Adrenal gland (tissue), 12 donors: Measurements from ENCODE around the gene KIDINS220. TPM values are rescaled to one million over a fixed set of nuclear protein-coding genes. Genes with fewer than 3 reads are reported as not detected.

Experiments used
- DNase-seq, 7 donors: peaks; one replicate each; pipeline ENCODE4 v3.0.0-alpha.2; 2019 to 2020
- H3K27ac ChIP-seq, 5 donors: fragments of 200-600 bp; sonication (generic) in 4 of 5; 1 replicate in 3 of 5; 2 replicates in 2 of 5; pipeline versions ENCODE4 v1.5.1 to v1.8.0; 2016 to 2020; ENCODE audit warnings: mild to moderate bottlenecking in 1 of 5
- H3K27me3 ChIP-seq: fragments of 200-600 bp; 2 replicates; pipeline ENCODE4 v1.8.0; 2021
- H3K36me3 ChIP-seq, 2 donors: fragments of 200-600 bp; replicated peaks in 1 of 2; 1 replicate in 1 of 2; 2 replicates in 1 of 2; pipeline versions ENCODE4 v1.5.1 to v1.8.0; 2018 to 2022
- H3K4me1 ChIP-seq, 2 donors: fragments of 200-600 bp; replicated peaks in 1 of 2; 1 replicate in 1 of 2; 2 replicates in 1 of 2; pipeline versions ENCODE4 v1.5.1 to v1.8.0; 2018 to 2021
- H3K4me3 ChIP-seq, 4 donors: fragments of 200-600 bp; sonication (generic) in 3 of 4; one replicate each; pipeline ENCODE4 v1.5.1; 2016 to 2018
- H3K9me3 ChIP-seq, 3 donors: fragments of 200-600 bp; sonication (generic) in 1 of 3; replicated peaks in 1 of 3; 1 replicate in 2 of 3; 2 replicates in 1 of 3; pipeline versions ENCODE4 v1.5.1 to v1.8.0; 2016 to 2021
- CTCF ChIP-seq, 6 experiments: fragments of 450-650 bp in 4 of 6; fragments of 200-600 bp in 2 of 6; sonication (generic) in 1 of 6; IDR thresholded peaks; 1 replicate in 5 of 6; 2 replicates in 1 of 6; pipeline versions ENCODE4 v1.5.1 to v1.8.0; 2016 to 2021; ENCODE audit warnings: antibody characterized with exemption in 6 of 6, mild to moderate bottlenecking in 2 of 6, moderate library complexity in 1 of 6
- POLR2A ChIP-seq, 2 donors: fragments of 450-650 bp; IDR thresholded peaks; one replicate each; pipeline ENCODE4 v1.6.1; 2017; ENCODE audit warnings: antibody characterized with exemption in 2 of 2, mild to moderate bottlenecking in 2 of 2, moderate library complexity in 1 of 2
- WGBS, 4 donors: extraction: QIAGEN DNeasy Blood & Tissue Kit in 2 of 4; methylation state at CpG; one replicate each; pipeline versions ENCODE4 v1.1.5 to v1.1.7; 2013 to 2017; 5-methylcytosine and 5-hydroxymethylcytosine counted together
- intact Hi-C, 2 donors: fragments of 100-400 bp; cut with DNase I; formaldehyde crosslinking; loops; one replicate each; pipeline versions ENCODE4 v1.14.1 to v1.15.0; 2022 to 2023
- polyA plus RNA-seq, 3 donors: library from polyadenylated mRNA; stranded (reverse); fragments of 200-250 nt in 2 of 3; fragments of 350-450 nt in 1 of 3; fragmentation: Illumina TruSeq in 1 of 3; extraction: RNeasy Lipid Tissue Mini Kit (QIAGEN cat#74804) in 1 of 3; gene quantifications; one replicate each; pipeline ENCODE4 v1.2.3, GENCODE V29; 2013 to 2014
- total RNA-seq, 9 donors: library from RNA; depleted of rRNA in 4 of 9; stranded (reverse); fragments of >200 nt in 4 of 9; fragments of 120-200 nt in 1 of 9; fragmentation: NEBNext Ultra II Directional in 1 of 9; extraction: Animal tissue kit (Norgen Biotek cat#: 25700) in 1 of 9; gene quantifications; one replicate each; pipeline versions ENCODE4 v1.1.0 to v1.2.4, GENCODE V29; 2013 to 2023
- donor health status: healthy with polysubstance abuse.
- donor health status: Bipolar disorder and iron deficiency.
- donor health status: DM: yes; HTN: yes; CAD: no.
- donor health status: DM: no; HTN: no; CAD: no.
- donor health status: DM: no; HTN: no; CAD: no.
- donor health status: DM: yes; HTN: yes; CAD: no.

The KIDINS220 gene
- total and polyA plus RNA-seq, 12 donors = 17.1 to 162 (median 58.3) TPM

DNA sequence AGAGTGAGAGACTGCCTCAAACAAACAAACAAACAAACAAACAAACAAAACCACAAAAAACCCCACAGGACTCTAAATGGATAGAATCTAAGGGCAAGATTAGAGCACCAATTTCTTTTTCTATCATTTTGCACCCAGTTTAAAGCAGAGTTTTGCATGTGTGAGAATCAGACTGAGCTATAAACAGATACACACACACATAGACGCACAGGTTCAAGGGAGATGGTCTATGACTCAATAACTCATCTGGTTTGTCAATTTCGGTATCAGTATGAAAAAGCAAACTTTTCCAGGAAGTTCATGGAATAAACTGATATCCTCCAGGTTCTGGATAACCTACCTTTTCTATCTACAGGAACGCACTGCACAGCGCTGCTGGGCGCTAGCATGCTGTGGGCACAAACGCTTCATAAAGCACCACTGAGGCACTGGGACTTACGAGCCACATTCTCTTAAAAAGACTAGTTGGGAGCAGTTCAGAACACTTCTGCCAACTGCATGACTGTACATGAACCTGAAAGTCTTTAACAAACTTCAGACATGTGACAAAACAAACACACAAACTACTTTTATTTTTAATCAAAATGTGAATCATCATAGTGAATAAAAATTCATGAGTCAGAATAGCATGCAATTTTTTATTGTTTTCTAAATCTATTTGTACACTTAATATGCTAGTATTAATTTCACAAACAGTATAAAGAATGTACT, 109.0 kb downstream of the KIDINS220 start:
- intact Hi-C loops = no loop called here
- Histone ChIP-seq H3K27me3 (no peaks in the 10 kb centered on the region), H3K36me3 (peaks cover 0 to 50% of the 10 kb centered on the region in 2 donors), H3K4me3 (no peak overlapping the region), H3K27ac (no peak overlapping the region), H3K9me3 (no peaks in the 10 kb centered on the region), H3K4me1 (peaks cover 0 to 8% of the 10 kb centered on the region in 2 donors)
- DNase-seq = no peak
- TF ChIP-seq POLR2A (IDR thresholded peaks at IDR 0.05) (no peak), CTCF (IDR thresholded peaks at IDR 0.05) (no peak)
- 95 to 98% (median 95%) methylated on average over 7 of the region's 7 CpGs for WGBS, 4 donors

- DNase-seq = no peak
- no peaks in the 10 kb centered on the region for H3K9me3 ChIP-seq
- H3K36me3 ChIP-seq = peaks cover 0 to 25% of the 10 kb centered on the region in 2 donors
- H3K27me3 ChIP-seq = no peaks in the 10 kb centered on the region
- intact Hi-C loops = no loop called here
- H3K4me1 ChIP-seq = peaks cover 0 to 8% of the 10 kb centered on the region in 2 donors
- TF ChIP-seq POLR2A (IDR thresholded peaks at IDR 0.05) (no peak), CTCF (IDR thresholded peaks at IDR 0.05) (no peak)
- H3K4me3 ChIP-seq = no peak overlapping the region
- no peak overlapping the region for H3K27ac ChIP-seq
- whole genome bisulfite sequencing, 4 donors = 88 to 94% (median 93%) methylated on average over 7 of the region's 7 CpGs
Observed at GRCh38 chr2:8725838-8726237, 111.6 kb downstream of the KIDINS220 start.

- WGBS, 4 donors = 88 to 96% (median 91%) methylated on average over 9 to 10 of the region's 10 CpGs
- intact Hi-C loops = no loop called here
- Histone ChIP-seq H3K27me3 (no peaks in the 10 kb centered on the region), H3K27ac (no peak overlapping the region), H3K4me1 (no peaks in the 10 kb centered on the region), H3K4me3 (no peak overlapping the region), H3K36me3 (peaks cover 0 to 7% of the 10 kb centered on the region in 2 donors), H3K9me3 (no peaks in the 10 kb centered on the region)
- no peak for TF ChIP-seq CTCF (IDR thresholded peaks at IDR 0.05)
- TF ChIP-seq POLR2A (IDR thresholded peaks at IDR 0.05) = no peak
- no peak for DNase-seq
Observed at GRCh38 chr2:8722986-8723385, 114.4 kb downstream of the KIDINS220 start.

DNA sequence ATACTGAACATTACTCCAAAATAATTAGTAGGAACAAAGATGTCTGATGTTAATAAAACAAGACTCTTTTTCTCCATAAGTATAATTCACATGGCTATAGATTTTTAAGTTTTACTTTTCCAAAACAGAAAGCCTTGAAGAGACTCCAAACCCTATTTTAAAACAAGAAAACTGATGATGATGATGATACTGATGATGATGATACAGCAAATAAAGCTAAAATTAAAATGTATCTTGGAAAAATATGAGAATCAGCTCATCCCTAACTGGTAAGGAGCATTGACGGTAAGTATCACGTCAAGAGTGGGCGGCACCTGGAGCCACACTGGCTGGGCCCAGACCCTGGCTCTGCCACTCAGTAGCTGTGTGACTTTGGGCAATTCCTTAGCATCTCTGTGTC, 116.0 kb downstream of the KIDINS220 start:
- WGBS, 4 donors = 89 to 94% (median 91%) methylated on average over 3 of the region's 3 CpGs
- Histone ChIP-seq H3K9me3 (no peaks in the 10 kb centered on the region), H3K4me1 (no peaks in the 10 kb centered on the region), H3K27me3 (no peaks in the 10 kb centered on the region), H3K27ac (no peak overlapping the region), H3K4me3 (no peak overlapping the region), H3K36me3 (no peaks in the 10 kb centered on the region)
- intact Hi-C loops = no loop called here
- TF ChIP-seq POLR2A (IDR thresholded peaks at IDR 0.05) (no peak), CTCF (IDR thresholded peaks at IDR 0.05) (no peak)
- DNase-seq = no peak
